Activated T-cell treated with anti-CD3 and anti-CD28 coated beads, Interleukin-2, amount 50 U/mL, for 24 hours (primary cell): ENCODE results near the gene KCNK13.

Experiments used
- DNase-seq: peaks from one replicate; pipeline ENCODE4 v3.0.0-alpha.2; 2020
- H3K27ac Mint-ChIP-seq: 2 replicates; pipeline ENCODE4 v1.8.0; 2020; ENCODE audit warnings: mild to moderate bottlenecking, mixed read lengths
- H3K27me3 Mint-ChIP-seq: 2 replicates; pipeline ENCODE4 v1.8.0; 2020; ENCODE audit warnings: mixed read lengths
- H3K36me3 Mint-ChIP-seq: 2 replicates; pipeline ENCODE4 v1.8.0; 2020; ENCODE audit warnings: low read depth, mixed read lengths
- H3K4me1 Mint-ChIP-seq: 2 replicates; pipeline ENCODE4 v1.8.0; 2020; ENCODE audit warnings: low read depth, mixed read lengths
- H3K4me3 Mint-ChIP-seq: 2 replicates; pipeline ENCODE4 v1.8.0; 2020; ENCODE audit warnings: mild to moderate bottlenecking, moderate library complexity, mixed read lengths
- H3K9me3 Mint-ChIP-seq: 2 replicates; pipeline ENCODE4 v1.8.0; 2020; ENCODE audit warnings: mixed read lengths

The KCNK13 gene

GRCh38 chr14:90091393-90091792 lies 29.6 kb downstream of the KCNK13 start:
- DNase-seq: no peak
- Mint-ChIP-seq H3K27ac (no peak overlapping the region), H3K9me3 (no peaks in the 10 kb centered on the region), H3K4me1 (peaks cover 10% of the 10 kb centered on the region), H3K36me3 (no peaks in the 10 kb centered on the region), H3K27me3 (peaks cover 50% of the 10 kb centered on the region), H3K4me3 (no peak overlapping the region)

GRCh38 chr14:90093942-90094595 lies 32.3 kb downstream of the KCNK13 start:
- peaks cover 41% of the 10 kb centered on the region for H3K27me3 Mint-ChIP-seq
- H3K27ac Mint-ChIP-seq: peak overlapping the region; percentile 28

GRCh38 chr14:90095096-90095495 lies 33.3 kb downstream of the KCNK13 start:
- H3K4me3 Mint-ChIP-seq: no peak overlapping the region
- H3K36me3 Mint-ChIP-seq: no peaks in the 10 kb centered on the region
- no peaks in the 10 kb centered on the region for H3K9me3 Mint-ChIP-seq
- no peak overlapping the region for H3K27ac Mint-ChIP-seq
- no peak for DNase-seq
- H3K27me3 Mint-ChIP-seq: peaks cover 33% of the 10 kb centered on the region
- peaks cover 10% of the 10 kb centered on the region for H3K4me1 Mint-ChIP-seq

More at GRCh38 chr14:90093942-90094595, 32.3 kb downstream of the KCNK13 start:
- H3K4me3 Mint-ChIP-seq: no peak overlapping the region
- H3K36me3 Mint-ChIP-seq: no peaks in the 10 kb centered on the region
- no peaks in the 10 kb centered on the region for H3K9me3 Mint-ChIP-seq
- no peak for DNase-seq
- H3K4me1 Mint-ChIP-seq: peaks cover 10% of the 10 kb centered on the region

GRCh38 chr14:90096566-90096965 lies 34.8 kb downstream of the KCNK13 start:
- Mint-ChIP-seq H3K36me3 (no peaks in the 10 kb centered on the region), H3K4me1 (peaks cover 10% of the 10 kb centered on the region), H3K27ac (no peak overlapping the region), H3K4me3 (no peak overlapping the region), H3K9me3 (no peaks in the 10 kb centered on the region), H3K27me3 (peaks cover 23% of the 10 kb centered on the region)
- no peak for DNase-seq

- Mint-ChIP-seq H3K4me3 (no peak overlapping the region), H3K27ac (no peak overlapping the region), H3K4me1 (no peaks in the 10 kb centered on the region), H3K36me3 (no peaks in the 10 kb centered on the region), H3K9me3 (no peaks in the 10 kb centered on the region), H3K27me3 (no peaks in the 10 kb centered on the region)
- no peak for DNase-seq
Observed at GRCh38 chr14:90103808-90104207, 42.0 kb downstream of the KCNK13 start.

GRCh38 chr14:90105756-90106155 lies 44.0 kb downstream of the KCNK13 start:
- Mint-ChIP-seq H3K27ac (no peak overlapping the region), H3K27me3 (peaks cover 5% of the 10 kb centered on the region), H3K9me3 (no peaks in the 10 kb centered on the region), H3K36me3 (no peaks in the 10 kb centered on the region), H3K4me1 (no peaks in the 10 kb centered on the region), H3K4me3 (no peak overlapping the region)
- no peak for DNase-seq

GRCh38 chr14:90107789-90108188 lies 46.0 kb downstream of the KCNK13 start:
- peaks cover 19% of the 10 kb centered on the region for H3K27me3 Mint-ChIP-seq
- no peak for DNase-seq
- H3K9me3 Mint-ChIP-seq: no peaks in the 10 kb centered on the region
- no peaks in the 10 kb centered on the region for H3K4me1 Mint-ChIP-seq
- no peak overlapping the region for H3K27ac Mint-ChIP-seq
- no peak overlapping the region for H3K4me3 Mint-ChIP-seq
- no peaks in the 10 kb centered on the region for H3K36me3 Mint-ChIP-seq

GRCh38 chr14:90109858-90110257 lies 48.1 kb downstream of the KCNK13 start:
- Mint-ChIP-seq H3K27ac (no peak overlapping the region), H3K27me3 (peaks cover 34% of the 10 kb centered on the region), H3K4me1 (no peaks in the 10 kb centered on the region), H3K9me3 (no peaks in the 10 kb centered on the region), H3K36me3 (no peaks in the 10 kb centered on the region), H3K4me3 (no peak overlapping the region)
- DNase-seq: no peak

- Mint-ChIP-seq H3K4me1 (no peaks in the 10 kb centered on the region), H3K27ac (no peak overlapping the region), H3K9me3 (no peaks in the 10 kb centered on the region), H3K27me3 (peaks cover 48% of the 10 kb centered on the region), H3K4me3 (no peak overlapping the region), H3K36me3 (no peaks in the 10 kb centered on the region)
- no peak for DNase-seq
Observed at GRCh38 chr14:90111895-90112534, 50.2 kb downstream of the KCNK13 start.

- Mint-ChIP-seq H3K4me3 (no peak overlapping the region), H3K9me3 (no peaks in the 10 kb centered on the region), H3K36me3 (no peaks in the 10 kb centered on the region), H3K27me3 (peaks cover 59% of the 10 kb centered on the region), H3K27ac (no peak overlapping the region), H3K4me1 (no peaks in the 10 kb centered on the region)
- DNase-seq: no peak
Observed at GRCh38 chr14:90114554-90114953, 52.8 kb downstream of the KCNK13 start.

- Mint-ChIP-seq H3K4me3 (no peak overlapping the region), H3K36me3 (no peaks in the 10 kb centered on the region), H3K9me3 (no peaks in the 10 kb centered on the region), H3K27me3 (peaks cover 54% of the 10 kb centered on the region), H3K4me1 (no peaks in the 10 kb centered on the region), H3K27ac (no peak overlapping the region)
- no peak for DNase-seq
Observed at GRCh38 chr14:90115780-90116179, 54.0 kb downstream of the KCNK13 start.

GRCh38 chr14:90116444-90116843 lies 54.6 kb downstream of the KCNK13 start:
- Mint-ChIP-seq H3K4me1 (no peaks in the 10 kb centered on the region), H3K9me3 (no peaks in the 10 kb centered on the region), H3K4me3 (no peak overlapping the region), H3K36me3 (no peaks in the 10 kb centered on the region), H3K27me3 (peaks cover 48% of the 10 kb centered on the region), H3K27ac (no peak overlapping the region)
- no peak for DNase-seq

GRCh38 chr14:90118027-90118426 lies 56.2 kb downstream of the KCNK13 start:
- no peaks in the 10 kb centered on the region for H3K36me3 Mint-ChIP-seq
- H3K27me3 Mint-ChIP-seq: peaks cover 40% of the 10 kb centered on the region
- H3K4me1 Mint-ChIP-seq: no peaks in the 10 kb centered on the region
- H3K9me3 Mint-ChIP-seq: no peaks in the 10 kb centered on the region
- no peak overlapping the region for H3K4me3 Mint-ChIP-seq
- H3K27ac Mint-ChIP-seq: no peak overlapping the region
- DNase-seq: no peak

- Mint-ChIP-seq H3K4me1 (no peaks in the 10 kb centered on the region), H3K27ac (no peak overlapping the region), H3K36me3 (no peaks in the 10 kb centered on the region), H3K4me3 (no peak overlapping the region), H3K27me3 (peaks cover 20% of the 10 kb centered on the region), H3K9me3 (no peaks in the 10 kb centered on the region)
- no peak for DNase-seq
Observed at GRCh38 chr14:90126260-90126659, 64.5 kb downstream of the KCNK13 start.

- Mint-ChIP-seq H3K9me3 (no peaks in the 10 kb centered on the region), H3K36me3 (no peaks in the 10 kb centered on the region), H3K27ac (no peak overlapping the region), H3K4me1 (no peaks in the 10 kb centered on the region), H3K27me3 (peaks cover 27% of the 10 kb centered on the region), H3K4me3 (no peak overlapping the region)
- DNase-seq: no peak
Observed at GRCh38 chr14:90132821-90133570, 71.2 kb downstream of the KCNK13 start.
